ACC112 (cell line): ENCODE results near the gene NFIB.

Experiments used
- H2AFZ ChIP-seq: fragments of 200-600 bp; sonication (generic); one replicate; pipeline ENCODE4 v1.6.0; 2017; ENCODE audit warnings: antibody characterized with exemption, low read length; ENCODE audit not compliant: unreplicated experiment
- H3K27ac ChIP-seq: fragments of 200-600 bp; sonication (generic); 2 replicates; pipeline ENCODE4 v1.5.1; 2014; ENCODE audit warnings: low read depth, mild to moderate bottlenecking, antibody characterized with exemption, low read length, moderate library complexity
- H3K27me3 ChIP-seq: fragments of 200-600 bp; sonication (generic); 2 replicates; pipeline ENCODE4 v1.6.1; 2014; ENCODE audit warnings: mild to moderate bottlenecking, antibody characterized with exemption, low read length, moderate library complexity, mixed read lengths; ENCODE audit not compliant: insufficient read depth
- H3K36me3 ChIP-seq: fragments of 200-600 bp; sonication (generic); 2 replicates; pipeline ENCODE4 v1.6.1; 2016; ENCODE audit warnings: mild to moderate bottlenecking, antibody characterized with exemption, low read length, moderate library complexity, mixed read lengths; ENCODE audit not compliant: insufficient read depth
- H3K4me1 ChIP-seq: fragments of 200-600 bp; sonication (generic); one replicate; pipeline ENCODE4 v1.6.1; 2016; ENCODE audit warnings: low read length, mixed read lengths; ENCODE audit not compliant: insufficient read depth, unreplicated experiment, control insufficient read depth
- H3K4me3 ChIP-seq: fragments of 200-600 bp; sonication (generic); 2 replicates; pipeline ENCODE4 v1.5.1; 2014; ENCODE audit warnings: mild to moderate bottlenecking, low read depth, low read length
- H3K79me2 ChIP-seq: fragments of 200-600 bp; sonication (generic); one replicate; pipeline ENCODE4 v1.6.0; 2016; ENCODE audit warnings: low read length; ENCODE audit not compliant: control insufficient read depth, unreplicated experiment, insufficient read depth

The NFIB gene

DNA sequence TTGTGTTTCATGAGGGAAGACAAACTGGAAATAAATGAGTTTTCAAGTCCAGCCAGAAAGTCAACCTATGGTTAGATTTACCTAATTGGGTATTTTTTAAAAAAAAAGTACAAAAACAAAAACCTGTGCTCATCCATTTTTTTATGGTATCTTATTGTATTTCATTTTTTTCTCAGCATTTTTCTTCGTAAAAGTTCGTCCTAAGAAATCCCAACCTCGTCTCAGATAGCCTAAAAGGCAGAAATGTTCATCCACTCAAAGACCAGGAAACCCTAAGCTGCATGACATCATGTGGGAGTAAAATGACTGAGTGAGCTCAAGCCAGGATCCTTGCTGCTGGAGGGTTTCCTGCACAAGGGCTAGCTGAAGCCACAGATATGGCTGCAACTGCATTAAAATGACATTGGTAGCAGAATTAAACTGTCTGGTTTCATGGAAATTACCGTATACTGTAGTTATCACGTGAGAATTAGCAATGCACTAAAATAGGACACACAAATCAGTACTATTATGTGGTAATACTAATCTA lies 70.4 kb downstream of the NFIB start:
- Histone ChIP-seq H2AFZ (no peak overlapping the region), H3K36me3 (no peaks in the 10 kb centered on the region), H3K27ac (no peak overlapping the region), H3K4me1 (peaks cover 75% of the 10 kb centered on the region), H3K79me2 (peaks cover 82% of the 10 kb centered on the region), H3K4me3 (no peak overlapping the region), H3K27me3 (no peaks in the 10 kb centered on the region)

DNA sequence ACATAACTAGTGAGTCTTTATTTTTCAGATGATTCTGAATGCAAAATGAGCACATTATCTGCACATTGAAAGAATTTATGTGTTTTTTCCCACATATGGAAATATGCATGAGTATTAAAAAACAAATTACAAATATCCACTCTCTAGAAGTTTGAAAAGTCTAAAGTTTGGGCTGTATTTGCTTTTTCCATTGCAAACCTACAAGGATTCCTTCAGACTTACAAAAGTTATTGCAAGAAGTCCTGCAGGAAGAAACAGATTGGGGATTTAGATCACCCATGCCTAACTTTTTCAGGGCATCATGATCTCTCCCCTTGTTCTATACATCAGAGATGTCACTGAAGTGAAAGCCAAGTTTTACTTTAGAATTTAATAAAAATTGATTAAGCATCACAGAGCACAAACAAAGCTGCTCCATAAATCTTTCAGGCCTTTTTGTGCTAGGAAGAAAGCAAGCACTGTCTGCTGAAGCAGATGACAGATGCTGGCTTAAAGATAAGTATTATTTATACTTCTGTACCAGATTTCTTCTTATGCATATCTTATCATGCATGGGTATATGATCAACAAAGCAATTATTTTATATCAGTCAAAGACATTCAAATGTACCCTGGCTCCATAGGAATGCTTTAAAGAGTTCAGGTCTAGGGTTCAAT lies 71.7 kb downstream of the NFIB start:
- no peak overlapping the region for H3K27ac ChIP-seq
- peaks cover 84% of the 10 kb centered on the region for H3K79me2 ChIP-seq
- no peak overlapping the region for H3K4me3 ChIP-seq
- H3K4me1 ChIP-seq = peaks cover 88% of the 10 kb centered on the region
- no peaks in the 10 kb centered on the region for H3K27me3 ChIP-seq
- H2AFZ ChIP-seq = no peak overlapping the region
- H3K36me3 ChIP-seq = no peaks in the 10 kb centered on the region

DNA sequence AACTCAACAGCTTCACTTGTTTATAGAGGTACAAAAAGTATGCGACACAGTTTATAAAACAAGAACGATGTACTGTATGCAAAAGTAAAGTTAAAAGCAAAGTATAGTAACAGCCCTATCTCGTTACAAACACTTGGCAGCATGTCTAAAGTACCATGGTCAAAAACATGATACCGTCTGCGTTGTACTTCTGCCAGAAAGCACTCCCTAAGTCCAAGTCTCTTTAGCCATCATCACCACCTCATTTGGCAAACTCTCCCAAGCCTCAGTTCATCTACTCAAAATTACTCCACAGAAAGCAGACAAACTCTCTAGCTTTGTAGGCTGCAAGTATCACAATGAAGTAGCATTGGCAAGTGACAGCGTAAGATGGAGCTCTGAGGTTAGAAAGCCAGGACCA lies 73.4 kb downstream of the NFIB start:
- no peak overlapping the region for H2AFZ ChIP-seq
- no peak overlapping the region for H3K4me3 ChIP-seq
- H3K36me3 ChIP-seq = no peaks in the 10 kb centered on the region
- peak overlapping the region; percentile 79; the same call in 1 of the 2 replicates for H3K27ac ChIP-seq
- H3K4me1 ChIP-seq = peaks cover 91% of the 10 kb centered on the region
- H3K27me3 ChIP-seq = no peaks in the 10 kb centered on the region
- peaks cover 88% of the 10 kb centered on the region for H3K79me2 ChIP-seq

DNA sequence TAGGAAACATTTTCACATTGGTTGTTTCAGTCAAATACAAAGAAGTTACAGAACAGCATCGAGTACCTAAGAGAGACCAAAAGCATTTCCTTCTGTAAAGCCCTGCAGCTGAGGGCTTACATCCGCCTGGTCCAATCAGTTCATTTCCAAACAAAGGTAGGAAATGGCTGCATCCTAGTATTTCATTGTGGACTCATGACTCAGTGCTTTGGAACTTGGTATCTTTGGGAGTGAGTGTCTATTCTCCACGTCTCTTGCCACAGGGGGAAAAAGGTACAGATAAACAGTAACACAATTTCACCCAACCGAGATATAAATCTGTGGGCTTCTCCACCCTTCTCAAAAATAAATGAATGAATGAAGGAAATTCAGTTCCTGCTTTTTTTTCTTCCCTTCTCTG lies 75.4 kb downstream of the NFIB start:
- no peaks in the 10 kb centered on the region for H3K36me3 ChIP-seq
- no peaks in the 10 kb centered on the region for H3K27me3 ChIP-seq
- peaks cover 74% of the 10 kb centered on the region for H3K4me1 ChIP-seq
- H3K79me2 ChIP-seq = peaks cover 73% of the 10 kb centered on the region
- H3K27ac ChIP-seq = peak overlapping the region; percentile 79
- H2AFZ ChIP-seq = no peak overlapping the region
- peak overlapping the region; percentile 42; the same call in 1 of the 2 replicates for H3K4me3 ChIP-seq

DNA sequence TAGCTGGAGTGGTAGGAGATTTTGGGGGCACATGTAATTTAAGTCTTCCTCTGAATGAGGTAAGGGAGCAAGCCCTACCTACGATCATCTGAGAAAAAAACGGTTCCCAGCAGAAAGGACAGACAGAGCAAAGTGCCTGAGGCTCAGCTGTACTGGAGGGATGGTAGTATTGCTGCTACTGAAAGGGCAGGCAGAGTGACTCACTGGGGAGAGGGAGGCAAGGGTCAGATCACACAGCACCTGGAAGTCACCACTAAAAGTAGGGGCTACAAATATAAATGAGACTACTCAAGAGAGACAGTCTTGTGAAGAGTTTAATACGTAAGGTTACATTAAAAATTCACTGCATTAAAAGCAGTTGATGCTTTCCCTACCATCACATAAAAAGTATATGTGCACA lies 75.9 kb downstream of the NFIB start:
- no peaks in the 10 kb centered on the region for H3K27me3 ChIP-seq
- H3K4me1 ChIP-seq = peaks cover 70% of the 10 kb centered on the region
- no peaks in the 10 kb centered on the region for H3K36me3 ChIP-seq
- H3K79me2 ChIP-seq = peaks cover 69% of the 10 kb centered on the region
- no peak overlapping the region for H2AFZ ChIP-seq
- peak overlapping the region; percentile 79 for H3K27ac ChIP-seq
- no peak overlapping the region for H3K4me3 ChIP-seq

DNA sequence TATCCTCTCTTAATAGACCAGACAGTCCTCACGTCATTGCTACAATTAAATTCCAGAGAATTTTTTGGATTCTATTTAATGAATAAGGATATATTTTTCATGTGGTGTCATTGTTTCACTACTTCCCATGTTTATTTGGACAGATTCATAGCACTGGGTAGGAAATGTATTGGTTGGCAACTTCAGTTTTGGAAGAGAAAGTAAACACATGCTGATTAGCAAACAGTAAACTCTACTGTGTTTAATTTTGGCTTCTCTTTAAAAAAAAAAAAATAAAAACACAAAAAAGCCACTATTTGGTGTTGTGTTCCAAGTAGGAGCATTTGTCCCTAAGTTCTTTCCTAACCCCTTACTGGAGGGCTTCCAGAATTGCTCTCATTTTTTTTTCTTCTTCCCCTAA lies 77.3 kb downstream of the NFIB start:
- H3K36me3 ChIP-seq = no peaks in the 10 kb centered on the region
- H3K27me3 ChIP-seq = no peaks in the 10 kb centered on the region
- peaks cover 54% of the 10 kb centered on the region for H3K79me2 ChIP-seq
- H3K4me3 ChIP-seq = peak overlapping the region; percentile 12
- peak overlapping the region; percentile 79; the same call in 1 of the 2 replicates for H3K27ac ChIP-seq
- H2AFZ ChIP-seq = no peak overlapping the region
- H3K4me1 ChIP-seq = peaks cover 55% of the 10 kb centered on the region

DNA sequence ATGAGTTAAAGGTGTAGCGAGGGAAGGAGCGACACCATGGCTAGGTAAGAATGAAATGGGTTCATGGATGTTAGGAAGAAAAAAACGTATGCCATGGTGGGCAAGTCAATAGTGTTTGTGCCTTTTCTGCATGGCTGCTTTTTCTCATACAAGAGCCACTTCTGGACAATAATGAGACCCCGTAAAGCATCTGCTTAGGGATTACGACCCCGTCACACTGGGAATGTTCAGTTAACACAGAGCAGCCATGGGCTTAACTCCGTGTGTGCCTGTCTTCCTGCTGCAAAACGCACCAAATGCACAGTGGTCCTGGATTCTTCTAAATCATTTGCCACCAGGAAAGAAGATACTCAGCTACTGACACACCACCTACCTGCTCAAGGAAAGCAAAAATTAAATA lies 81.8 kb downstream of the NFIB start:
- H2AFZ ChIP-seq = no peak overlapping the region
- peaks cover 12% of the 10 kb centered on the region for H3K4me1 ChIP-seq
- H3K36me3 ChIP-seq = no peaks in the 10 kb centered on the region
- peaks cover 32% of the 10 kb centered on the region for H3K79me2 ChIP-seq
- H3K4me3 ChIP-seq = no peak overlapping the region
- H3K27ac ChIP-seq = no peak overlapping the region
- no peaks in the 10 kb centered on the region for H3K27me3 ChIP-seq

DNA sequence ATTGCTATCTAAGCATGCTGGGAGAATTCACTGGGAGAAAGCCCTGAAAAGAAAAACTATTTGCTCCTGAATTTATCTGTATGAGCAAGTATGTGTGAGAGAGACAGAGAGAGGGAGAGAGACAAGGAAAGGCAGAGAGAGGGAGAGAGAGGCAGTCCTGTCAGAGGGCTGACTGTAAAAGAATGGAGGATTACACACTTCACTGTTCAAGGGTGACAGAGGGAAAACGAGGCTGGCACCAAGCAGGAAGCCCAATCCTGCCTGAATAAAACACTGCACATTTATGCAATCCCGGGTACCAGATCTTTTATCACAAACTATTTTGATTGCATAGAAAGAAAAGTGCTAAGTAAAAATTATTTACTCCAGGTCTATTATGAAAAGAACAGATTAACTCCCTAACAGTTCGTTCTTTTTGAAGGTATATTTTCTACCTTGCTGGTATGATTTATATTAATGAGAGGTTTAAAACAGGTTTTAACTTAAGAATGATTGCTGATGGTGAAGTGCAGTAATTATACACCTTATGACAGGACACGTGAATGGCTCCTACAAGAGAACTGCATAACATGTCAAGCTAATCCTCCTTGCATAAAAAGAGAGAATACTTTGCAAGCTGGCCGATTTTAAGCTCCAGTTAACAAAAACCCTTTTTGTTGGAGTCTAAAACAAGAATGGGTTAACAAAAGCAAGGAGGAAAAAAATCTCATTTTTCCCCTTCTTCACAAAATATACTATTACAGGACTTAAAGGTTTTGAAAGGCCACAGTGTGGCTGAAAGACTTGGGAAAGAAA lies 82.5 kb downstream of the NFIB start:
- no peaks in the 10 kb centered on the region for H3K27me3 ChIP-seq
- no peak overlapping the region for H3K27ac ChIP-seq
- peaks cover 28% of the 10 kb centered on the region for H3K79me2 ChIP-seq
- H3K36me3 ChIP-seq = no peaks in the 10 kb centered on the region
- H3K4me3 ChIP-seq = no peak overlapping the region
- H3K4me1 ChIP-seq = peaks cover 5% of the 10 kb centered on the region
- no peak overlapping the region for H2AFZ ChIP-seq

DNA sequence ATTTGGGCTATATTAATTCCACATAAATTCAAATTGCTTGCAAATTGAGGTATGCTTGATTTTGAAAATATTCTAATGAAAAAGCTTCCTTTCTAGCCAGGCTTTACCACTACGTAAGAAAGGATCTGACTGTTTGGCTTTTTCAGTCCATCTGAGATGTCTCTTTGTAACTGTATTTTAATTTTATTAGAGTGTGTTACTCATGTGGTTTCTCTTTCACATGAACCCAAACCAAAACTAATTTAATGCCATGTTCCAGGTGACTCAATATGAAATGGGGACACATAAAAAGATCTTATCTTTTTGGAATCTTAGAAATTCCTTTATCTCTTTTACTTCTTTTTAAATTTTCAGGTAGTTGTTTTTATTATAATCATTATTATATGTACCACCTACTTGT lies 85.3 kb downstream of the NFIB start:
- peaks cover 20% of the 10 kb centered on the region for H3K79me2 ChIP-seq
- H3K36me3 ChIP-seq = no peaks in the 10 kb centered on the region
- H3K27ac ChIP-seq = no peak overlapping the region
- no peak overlapping the region for H2AFZ ChIP-seq
- no peaks in the 10 kb centered on the region for H3K27me3 ChIP-seq
- H3K4me1 ChIP-seq = peaks cover 3% of the 10 kb centered on the region
- no peak overlapping the region for H3K4me3 ChIP-seq

DNA sequence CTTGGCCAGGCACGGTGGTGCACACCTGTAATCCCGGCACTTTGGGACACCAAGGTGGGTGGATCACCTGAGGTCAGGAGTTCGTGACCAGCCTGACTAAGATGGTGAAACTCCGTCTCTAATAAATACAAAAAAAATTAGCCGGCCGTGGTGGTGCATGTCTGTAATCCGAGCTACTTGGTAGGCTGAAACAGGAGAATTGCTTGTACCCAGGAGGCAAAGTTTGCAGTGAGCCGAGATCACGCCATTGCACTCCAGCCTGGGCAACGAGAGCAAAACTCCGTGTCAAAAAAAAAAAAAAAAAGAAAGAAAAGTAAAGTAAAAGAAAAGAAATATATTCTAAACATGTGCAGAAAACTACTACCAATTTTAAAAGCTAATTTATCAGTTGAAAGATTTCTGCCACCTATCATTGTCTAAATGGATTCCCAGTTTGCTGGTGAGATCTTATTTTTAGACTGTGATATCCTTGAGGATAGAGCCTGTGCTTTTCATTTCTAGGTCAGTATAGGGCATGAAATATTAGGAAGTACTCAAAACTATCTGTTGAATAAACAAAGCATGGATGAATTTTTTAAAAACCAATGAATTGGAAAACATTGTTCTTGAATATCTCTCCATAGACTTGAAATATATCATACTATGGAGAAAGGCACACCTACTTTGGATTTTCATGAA lies 86.9 kb downstream of the NFIB start:
- no peak overlapping the region for H2AFZ ChIP-seq
- H3K4me1 ChIP-seq = peaks cover 8% of the 10 kb centered on the region
- no peak overlapping the region for H3K4me3 ChIP-seq
- peaks cover 20% of the 10 kb centered on the region for H3K79me2 ChIP-seq
- no peaks in the 10 kb centered on the region for H3K36me3 ChIP-seq
- no peaks in the 10 kb centered on the region for H3K27me3 ChIP-seq
- no peak overlapping the region for H3K27ac ChIP-seq
